ENCODE results near the gene MAX.

The MAX gene

GRCh38 chr14:65045006-65045405, 57.3 kb downstream of the MAX start:
- Histone ChIP-seq H3K36me3 (ENCODE audit: control insufficient read depth, insufficient read depth, low read length) (peaks cover 36% of the 10 kb centered on the region), H3K27ac (ENCODE audit: low read depth, low read length) (no peak overlapping the region), H3K9me3 (ENCODE audit: control insufficient read depth, insufficient read depth, low read depth, low read length) (no peaks in the 10 kb centered on the region), H3K9ac (ENCODE audit: low read length) (no peak overlapping the region), H3K27me3 (ENCODE audit: control insufficient read depth, insufficient read depth, low read length) (no peaks in the 10 kb centered on the region), H3K4me1 (ENCODE audit: control insufficient read depth, insufficient read depth, low read length) (peaks cover 8% of the 10 kb centered on the region), H3K4me3 (ENCODE audit: low read depth, low read length) (no peak overlapping the region)

GRCh38 chr14:65044596-65044959, 57.7 kb downstream of the MAX start:
- no peak overlapping the region for H3K4me3 ChIP-seq (ENCODE audit: low read depth, low read length)
- no peak overlapping the region for H3K9ac ChIP-seq (ENCODE audit: low read length)
- H3K27me3 ChIP-seq (ENCODE audit: control insufficient read depth, insufficient read depth, low read length) = no peaks in the 10 kb centered on the region
- H3K27ac ChIP-seq (ENCODE audit: low read depth, low read length) = no peak overlapping the region
- no peaks in the 10 kb centered on the region for H3K9me3 ChIP-seq (ENCODE audit: control insufficient read depth, insufficient read depth, low read depth, low read length)
- H3K36me3 ChIP-seq (ENCODE audit: control insufficient read depth, insufficient read depth, low read length) = peaks cover 36% of the 10 kb centered on the region
- H3K4me1 ChIP-seq (ENCODE audit: control insufficient read depth, insufficient read depth, low read length) = peaks cover 8% of the 10 kb centered on the region

GRCh38 chr14:65043893-65044595, 58.3 kb downstream of the MAX start:
- Histone ChIP-seq H3K27me3 (ENCODE audit: control insufficient read depth, insufficient read depth, low read length) (no peaks in the 10 kb centered on the region), H3K4me3 (ENCODE audit: low read depth, low read length) (no peak overlapping the region), H3K9me3 (ENCODE audit: control insufficient read depth, insufficient read depth, low read depth, low read length) (no peaks in the 10 kb centered on the region), H3K27ac (ENCODE audit: low read depth, low read length) (no peak overlapping the region), H3K36me3 (ENCODE audit: control insufficient read depth, insufficient read depth, low read length) (peaks cover 36% of the 10 kb centered on the region), H3K4me1 (ENCODE audit: control insufficient read depth, insufficient read depth, low read length) (peaks cover 8% of the 10 kb centered on the region), H3K9ac (ENCODE audit: low read length) (no peak overlapping the region)

- no peak overlapping the region for H3K27ac ChIP-seq (ENCODE audit: low read depth, low read length)
- no peak overlapping the region for H3K9ac ChIP-seq (ENCODE audit: low read length)
- H3K9me3 ChIP-seq (ENCODE audit: control insufficient read depth, insufficient read depth, low read depth, low read length) = no peaks in the 10 kb centered on the region
- peaks cover 8% of the 10 kb centered on the region for H3K4me1 ChIP-seq (ENCODE audit: control insufficient read depth, insufficient read depth, low read length)
- H3K36me3 ChIP-seq (ENCODE audit: control insufficient read depth, insufficient read depth, low read length) = peaks cover 36% of the 10 kb centered on the region
- no peak overlapping the region for H3K4me3 ChIP-seq (ENCODE audit: low read depth, low read length)
- H3K27me3 ChIP-seq (ENCODE audit: control insufficient read depth, insufficient read depth, low read length) = no peaks in the 10 kb centered on the region
Measured at GRCh38 chr14:65042731-65043372, 59.5 kb downstream of the MAX start.

GRCh38 chr14:65042296-65042695, 60.0 kb downstream of the MAX start:
- H3K4me3 ChIP-seq (ENCODE audit: low read depth, low read length) = no peak overlapping the region
- H3K4me1 ChIP-seq (ENCODE audit: control insufficient read depth, insufficient read depth, low read length) = peaks cover 4% of the 10 kb centered on the region
- peaks cover 36% of the 10 kb centered on the region for H3K36me3 ChIP-seq (ENCODE audit: control insufficient read depth, insufficient read depth, low read length)
- no peaks in the 10 kb centered on the region for H3K27me3 ChIP-seq (ENCODE audit: control insufficient read depth, insufficient read depth, low read length)
- no peak overlapping the region for H3K9ac ChIP-seq (ENCODE audit: low read length)
- H3K9me3 ChIP-seq (ENCODE audit: control insufficient read depth, insufficient read depth, low read depth, low read length) = no peaks in the 10 kb centered on the region
- H3K27ac ChIP-seq (ENCODE audit: low read depth, low read length) = no peak overlapping the region

GRCh38 chr14:65041434-65041915, 60.8 kb downstream of the MAX start:
- no peak overlapping the region for H3K27ac ChIP-seq (ENCODE audit: low read depth, low read length)
- no peaks in the 10 kb centered on the region for H3K9me3 ChIP-seq (ENCODE audit: control insufficient read depth, insufficient read depth, low read depth, low read length)
- no peaks in the 10 kb centered on the region for H3K27me3 ChIP-seq (ENCODE audit: control insufficient read depth, insufficient read depth, low read length)
- no peak overlapping the region for H3K4me3 ChIP-seq (ENCODE audit: low read depth, low read length)
- H3K9ac ChIP-seq (ENCODE audit: low read length) = no peak overlapping the region
- H3K4me1 ChIP-seq (ENCODE audit: control insufficient read depth, insufficient read depth, low read length) = no peaks in the 10 kb centered on the region
- H3K36me3 ChIP-seq (ENCODE audit: control insufficient read depth, insufficient read depth, low read length) = peaks cover 36% of the 10 kb centered on the region

GRCh38 chr14:65040666-65041433, 61.5 kb downstream of the MAX start:
- no peaks in the 10 kb centered on the region for H3K9me3 ChIP-seq (ENCODE audit: control insufficient read depth, insufficient read depth, low read depth, low read length)

GRCh38 chr14:65038966-65039365, 63.4 kb downstream of the MAX start:
- H3K4me1 ChIP-seq (ENCODE audit: control insufficient read depth, insufficient read depth, low read length) = no peaks in the 10 kb centered on the region
- H3K36me3 ChIP-seq (ENCODE audit: control insufficient read depth, insufficient read depth, low read length) = peaks cover 30% of the 10 kb centered on the region
- no peak overlapping the region for H3K27ac ChIP-seq (ENCODE audit: low read depth, low read length)
- no peak overlapping the region for H3K9ac ChIP-seq (ENCODE audit: low read length)
- H3K4me3 ChIP-seq (ENCODE audit: low read depth, low read length) = no peak overlapping the region
- no peaks in the 10 kb centered on the region for H3K9me3 ChIP-seq (ENCODE audit: control insufficient read depth, insufficient read depth, low read depth, low read length)
- no peaks in the 10 kb centered on the region for H3K27me3 ChIP-seq (ENCODE audit: control insufficient read depth, insufficient read depth, low read length)

More at GRCh38 chr14:65040666-65041433, 61.5 kb downstream of the MAX start:
- H3K27ac ChIP-seq (ENCODE audit: low read depth, low read length) = no peak overlapping the region
- H3K27me3 ChIP-seq (ENCODE audit: control insufficient read depth, insufficient read depth, low read length) = no peaks in the 10 kb centered on the region
- H3K9ac ChIP-seq (ENCODE audit: low read length) = no peak overlapping the region
- H3K4me1 ChIP-seq (ENCODE audit: control insufficient read depth, insufficient read depth, low read length) = no peaks in the 10 kb centered on the region
- peaks cover 36% of the 10 kb centered on the region for H3K36me3 ChIP-seq (ENCODE audit: control insufficient read depth, insufficient read depth, low read length)
- no peak overlapping the region for H3K4me3 ChIP-seq (ENCODE audit: low read depth, low read length)

GRCh38 chr14:65035049-65035448, 67.3 kb downstream of the MAX start:
- no peaks in the 10 kb centered on the region for H3K27me3 ChIP-seq (ENCODE audit: control insufficient read depth, insufficient read depth, low read length)
- no peak overlapping the region for H3K27ac ChIP-seq (ENCODE audit: low read depth, low read length)
- H3K36me3 ChIP-seq (ENCODE audit: control insufficient read depth, insufficient read depth, low read length) = peaks cover 15% of the 10 kb centered on the region
- no peaks in the 10 kb centered on the region for H3K4me1 ChIP-seq (ENCODE audit: control insufficient read depth, insufficient read depth, low read length)
- H3K4me3 ChIP-seq (ENCODE audit: low read depth, low read length) = no peak overlapping the region
- no peak overlapping the region for H3K9ac ChIP-seq (ENCODE audit: low read length)
- no peaks in the 10 kb centered on the region for H3K9me3 ChIP-seq (ENCODE audit: control insufficient read depth, insufficient read depth, low read depth, low read length)

- Histone ChIP-seq H3K4me1 (ENCODE audit: control insufficient read depth, insufficient read depth, low read length) (no peaks in the 10 kb centered on the region), H3K27me3 (ENCODE audit: control insufficient read depth, insufficient read depth, low read length) (no peaks in the 10 kb centered on the region), H3K9me3 (ENCODE audit: control insufficient read depth, insufficient read depth, low read depth, low read length) (no peaks in the 10 kb centered on the region), H3K36me3 (ENCODE audit: control insufficient read depth, insufficient read depth, low read length) (peaks cover 22% of the 10 kb centered on the region), H3K4me3 (ENCODE audit: low read depth, low read length) (no peak overlapping the region), H3K27ac (ENCODE audit: low read depth, low read length) (no peak overlapping the region), H3K9ac (ENCODE audit: low read length) (no peak overlapping the region)
Measured at GRCh38 chr14:65034021-65034420, 68.3 kb downstream of the MAX start.

GRCh38 chr14:65033181-65033580, 69.1 kb downstream of the MAX start:
- H3K27ac ChIP-seq (ENCODE audit: low read depth, low read length) = no peak overlapping the region
- H3K27me3 ChIP-seq (ENCODE audit: control insufficient read depth, insufficient read depth, low read length) = no peaks in the 10 kb centered on the region
- no peaks in the 10 kb centered on the region for H3K4me1 ChIP-seq (ENCODE audit: control insufficient read depth, insufficient read depth, low read length)
- no peaks in the 10 kb centered on the region for H3K9me3 ChIP-seq (ENCODE audit: control insufficient read depth, insufficient read depth, low read depth, low read length)
- no peak overlapping the region for H3K9ac ChIP-seq (ENCODE audit: low read length)
- peaks cover 26% of the 10 kb centered on the region for H3K36me3 ChIP-seq (ENCODE audit: control insufficient read depth, insufficient read depth, low read length)
- no peak overlapping the region for H3K4me3 ChIP-seq (ENCODE audit: low read depth, low read length)
